DOHH2 (cell line): ENCODE results near the gene TMCO5A.
"Not testable (repeated sequence)": the region's sequence is repeated elsewhere in the genome, so short reads cannot be mapped to it uniquely, and the experiment has no call there.

Source experiments
- H3F3A ChIP-seq: fragments of 200-600 bp; sonication (generic), shearing (Covaris generic); 2 replicates; pipeline ENCODE4 v1.6.0; 2016; ENCODE audit warnings: antibody characterized with exemption, mild to moderate bottlenecking; ENCODE audit not compliant: control insufficient read depth, insufficient read depth
- H3K27ac ChIP-seq: fragments of 200-600 bp; sonication (generic); 2 replicates; pipeline ENCODE4 v1.5.1; 2014; ENCODE audit warnings: low read depth, mild to moderate bottlenecking, low read length, moderate library complexity
- H3K27me3 ChIP-seq: fragments of 200-600 bp; sonication (generic); 2 replicates; pipeline ENCODE4 v1.6.1; 2014; ENCODE audit warnings: mild to moderate bottlenecking, low read length, mixed read lengths; ENCODE audit not compliant: control insufficient read depth
- H3K36me3 ChIP-seq: fragments of 200-600 bp; sonication (generic); 2 replicates; pipeline ENCODE4 v1.6.1; 2014; ENCODE audit warnings: mild to moderate bottlenecking, low read length, moderate library complexity, mixed read lengths; ENCODE audit not compliant: control insufficient read depth
- H3K4me1 ChIP-seq: fragments of 200-600 bp; sonication (generic); 2 replicates; pipeline ENCODE4 v1.6.1; 2014; ENCODE audit warnings: mild to moderate bottlenecking, low read length, mixed read lengths; ENCODE audit not compliant: control insufficient read depth
- H3K4me2 ChIP-seq: fragments of 200-600 bp; sonication (generic); 2 replicates; pipeline ENCODE4 v1.6.0; 2014; ENCODE audit warnings: mild to moderate bottlenecking, low read length, moderate library complexity
- H3K4me3 ChIP-seq: fragments of 200-600 bp; sonication (generic); 2 replicates; pipeline ENCODE4 v1.5.1; 2014; ENCODE audit warnings: mild to moderate bottlenecking, low read length, mixed read lengths
- H3K79me2 ChIP-seq: fragments of 200-600 bp; sonication (generic); 2 replicates; pipeline ENCODE4 v1.6.1; 2014; ENCODE audit warnings: mild to moderate bottlenecking, low read length, mixed read lengths; ENCODE audit not compliant: control insufficient read depth
- H3K9me2 ChIP-seq: fragments of 200-600 bp; sonication (generic); replicated peaks from 2 replicates; pipeline ENCODE4 v1.6.1; 2014; ENCODE audit warnings: mild to moderate bottlenecking, low read length, mixed read lengths; ENCODE audit not compliant: control insufficient read depth
- H3K9me3 ChIP-seq: fragments of 200-600 bp; sonication (generic); 2 replicates; pipeline ENCODE4 v1.6.1; 2014; ENCODE audit warnings: antibody characterized with exemption, low read length, mixed read lengths; ENCODE audit not compliant: control insufficient read depth, insufficient read depth
- H4K20me1 ChIP-seq: fragments of 200-600 bp; sonication (generic); 2 replicates; pipeline ENCODE4 v1.6.0; 2014; ENCODE audit warnings: low read depth, mild to moderate bottlenecking, antibody characterized with exemption, low read length, moderate library complexity; ENCODE audit not compliant: control insufficient read depth, insufficient read depth
- EZH2phosphoT487 ChIP-seq: fragments of 200-600 bp; sonication (generic); IDR thresholded peaks from 2 replicates; pipeline ENCODE4 v1.6.1; 2017; ENCODE audit warnings: borderline replicate concordance, mild to moderate bottlenecking, antibody characterized with exemption, low read length, moderate library complexity, mixed read lengths
- TF ChIP-seq, protein P1 (sequence below): fragments of 200-600 bp; sonication (generic); IDR thresholded peaks from one replicate; pipeline ENCODE4 v1.5.1; 2014; ENCODE audit warnings: antibody characterized with exemption, mild to moderate bottlenecking, low read depth, low read length; ENCODE audit not compliant: poor library complexity, severe bottlenecking

Gene TMCO5A

DNA sequence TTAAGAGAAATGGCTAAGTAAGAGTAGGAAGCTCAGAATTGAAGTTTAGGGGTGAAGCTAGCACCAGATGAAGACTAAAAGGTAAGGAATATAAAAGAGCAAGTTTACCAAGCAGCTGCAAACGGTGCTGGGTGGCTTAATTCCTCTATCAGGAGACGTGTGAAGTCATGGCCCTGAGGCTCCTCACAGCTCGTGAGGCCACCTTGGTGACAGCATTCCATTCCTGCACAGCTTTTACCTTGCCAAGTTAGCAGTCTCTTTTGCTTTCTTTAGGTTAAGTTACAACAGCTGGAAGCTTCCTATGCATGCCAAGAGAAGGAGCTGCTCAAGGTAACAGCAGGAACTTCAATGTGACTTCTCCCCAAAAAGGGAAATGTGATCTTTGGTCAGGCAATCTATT lies 6.4 kb downstream of the TMCO5A start:
- Histone ChIP-seq H3K36me3 (no peaks in the 10 kb centered on the region), H3K27me3 (no peaks in the 10 kb centered on the region), H3F3A (no peaks in the 10 kb centered on the region), H3K27ac (no peak overlapping the region), H3K9me2 (no peaks in the 10 kb centered on the region), H3K79me2 (no peaks in the 10 kb centered on the region), H3K9me3 (no peaks in the 10 kb centered on the region), H3K4me1 (no peaks in the 10 kb centered on the region), H3K4me2 (no peak overlapping the region), H4K20me1 (no peaks in the 10 kb centered on the region), H3K4me3 (no peak overlapping the region)
- TF ChIP-seq, protein P1, sequence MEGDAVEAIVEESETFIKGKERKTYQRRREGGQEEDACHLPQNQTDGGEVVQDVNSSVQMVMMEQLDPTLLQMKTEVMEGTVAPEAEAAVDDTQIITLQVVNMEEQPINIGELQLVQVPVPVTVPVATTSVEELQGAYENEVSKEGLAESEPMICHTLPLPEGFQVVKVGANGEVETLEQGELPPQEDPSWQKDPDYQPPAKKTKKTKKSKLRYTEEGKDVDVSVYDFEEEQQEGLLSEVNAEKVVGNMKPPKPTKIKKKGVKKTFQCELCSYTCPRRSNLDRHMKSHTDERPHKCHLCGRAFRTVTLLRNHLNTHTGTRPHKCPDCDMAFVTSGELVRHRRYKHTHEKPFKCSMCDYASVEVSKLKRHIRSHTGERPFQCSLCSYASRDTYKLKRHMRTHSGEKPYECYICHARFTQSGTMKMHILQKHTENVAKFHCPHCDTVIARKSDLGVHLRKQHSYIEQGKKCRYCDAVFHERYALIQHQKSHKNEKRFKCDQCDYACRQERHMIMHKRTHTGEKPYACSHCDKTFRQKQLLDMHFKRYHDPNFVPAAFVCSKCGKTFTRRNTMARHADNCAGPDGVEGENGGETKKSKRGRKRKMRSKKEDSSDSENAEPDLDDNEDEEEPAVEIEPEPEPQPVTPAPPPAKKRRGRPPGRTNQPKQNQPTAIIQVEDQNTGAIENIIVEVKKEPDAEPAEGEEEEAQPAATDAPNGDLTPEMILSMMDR = no peak
- TF ChIP-seq EZH2phosphoT487 = no peak

DNA sequence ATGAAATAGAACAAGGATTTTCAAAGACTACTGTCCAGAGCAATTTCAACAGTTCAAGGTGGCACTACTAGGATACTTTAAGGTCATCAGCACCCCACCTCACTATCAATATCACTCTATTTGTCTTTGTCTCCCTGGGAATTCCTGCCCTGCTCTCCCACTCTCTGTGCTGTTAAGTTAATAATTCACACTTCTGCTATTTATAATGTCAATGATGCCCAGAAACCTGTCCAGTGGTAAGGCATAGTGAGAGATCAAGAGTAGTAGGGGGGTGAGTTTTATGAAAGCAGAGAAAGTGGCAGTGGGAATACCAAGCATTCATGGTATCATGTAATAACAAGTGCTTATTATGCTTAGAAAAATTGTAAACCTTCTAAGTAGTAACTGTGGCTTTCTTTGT lies 7.3 kb downstream of the TMCO5A start:
- Histone ChIP-seq H3K4me2 (no peak overlapping the region), H4K20me1 (no peaks in the 10 kb centered on the region), H3K4me1 (no peaks in the 10 kb centered on the region), H3K36me3 (no peaks in the 10 kb centered on the region), H3K4me3 (no peak overlapping the region), H3K9me3 (no peaks in the 10 kb centered on the region), H3F3A (no peaks in the 10 kb centered on the region), H3K9me2 (no peaks in the 10 kb centered on the region), H3K79me2 (no peaks in the 10 kb centered on the region), H3K27me3 (no peaks in the 10 kb centered on the region), H3K27ac (no peak overlapping the region)
- no peak for TF ChIP-seq EZH2phosphoT487

DNA sequence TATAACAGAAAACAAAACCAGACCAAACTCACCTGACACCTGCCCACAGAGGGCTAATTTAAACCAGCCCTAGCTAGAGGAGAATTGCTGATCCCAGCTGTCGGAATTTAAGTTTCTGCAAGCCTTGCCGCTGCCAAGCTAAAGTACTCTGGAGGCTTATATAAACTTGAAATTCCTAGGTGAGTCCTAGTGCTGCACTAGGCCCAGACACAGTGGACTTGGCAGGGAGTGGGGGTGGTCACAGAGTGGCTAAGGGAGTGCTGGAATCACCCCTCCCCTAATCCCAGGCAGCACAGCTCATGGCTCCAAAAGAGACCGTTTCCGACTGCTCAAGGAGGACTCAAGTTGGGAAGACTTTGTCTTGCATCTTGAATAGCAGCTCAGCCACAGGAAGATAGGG lies 17.6 kb downstream of the TMCO5A start:
- Histone ChIP-seq H3K27me3 (no peaks in the 10 kb centered on the region), H3K4me2 (no peak overlapping the region), H3K9me2 (no peaks in the 10 kb centered on the region), H4K20me1 (no peaks in the 10 kb centered on the region), H3K4me3 (no peak overlapping the region), H3K36me3 (no peaks in the 10 kb centered on the region), H3K9me3 (no peaks in the 10 kb centered on the region), H3K4me1 (no peaks in the 10 kb centered on the region), H3K79me2 (no peaks in the 10 kb centered on the region), H3F3A (no peaks in the 10 kb centered on the region), H3K27ac (no peak overlapping the region)
- TF ChIP-seq EZH2phosphoT487 = no peak
- TF ChIP-seq, protein P1 = no peak

DNA sequence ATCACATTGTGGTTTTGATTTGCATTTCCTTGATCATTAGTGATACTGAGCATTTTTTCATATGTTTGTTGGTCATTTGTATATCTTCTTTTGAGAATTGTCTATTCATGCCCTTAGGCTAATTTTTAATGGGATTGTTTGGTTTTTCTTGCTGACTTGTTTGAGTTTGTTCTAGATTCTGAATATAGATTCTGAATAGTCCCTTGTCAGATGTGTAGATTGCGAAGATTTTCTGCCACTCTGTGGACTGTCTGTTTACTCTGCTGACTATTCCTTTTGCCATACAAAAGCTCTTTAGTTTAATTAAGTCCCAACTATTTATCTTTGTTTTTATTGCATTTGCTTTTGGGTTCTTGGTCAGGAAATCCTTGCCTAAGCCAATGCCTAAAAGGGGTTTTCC lies 26.3 kb downstream of the TMCO5A start:
- not testable (repeated sequence) for H3K4me2 ChIP-seq, H3K4me1 ChIP-seq, H3K4me3 ChIP-seq, H4K20me1 ChIP-seq, H3F3A ChIP-seq, H3K27ac ChIP-seq, H3K79me2 ChIP-seq, H3K27me3 ChIP-seq, H3K36me3 ChIP-seq, H3K9me2 ChIP-seq, H3K9me3 ChIP-seq
